ENCODE results near the gene STARD13. TPM values are rescaled to one million over a fixed set of nuclear protein-coding genes. Genes with fewer than 3 reads are reported as not detected.

Gene STARD13
- total RNA-seq, 6 experiments from 2014 or later = 7.0 to 16.1 (median 9.8) TPM

GRCh38 chr13:33146843-33147611 is 138.5 kb downstream of the STARD13 start:
- Histone ChIP-seq H3K4me3 (no peak overlapping the region), H3K36me3 (no peaks in the 10 kb centered on the region), H3K27me3 (no peaks in the 10 kb centered on the region), H3K4me1 (no peaks in the 10 kb centered on the region), H3K27ac (no peak overlapping the region), H3K9me3 (no peaks in the 10 kb centered on the region)
- no peak for DNase-seq
- ATAC-seq = no peak
- WGBS (ENCODE audit: insufficient coverage, low coverage, low lambda C conversion rate, missing lambda C conversion rate) = 72% methylated on average over 3 of the region's 4 CpGs
- TF ChIP-seq POLR2A (IDR thresholded peaks at IDR 0.05) (no peak), CTCF (IDR thresholded peaks at IDR 0.05) (no peak)
- intact Hi-C loops (cut with DNase I) = no loop called here

GRCh38 chr13:33145667-33146066 is 139.9 kb downstream of the STARD13 start:
- H3K36me3 ChIP-seq = no peaks in the 10 kb centered on the region
- intact Hi-C loops (cut with DNase I) = no loop called here
- no peak overlapping the region for H3K27ac ChIP-seq
- ATAC-seq (no peak), DNase-seq (no peak)
- H3K27me3 ChIP-seq = no peaks in the 10 kb centered on the region
- WGBS (ENCODE audit: insufficient coverage, low coverage, low lambda C conversion rate, missing lambda C conversion rate) = 94% methylated on average over 4 of the region's 4 CpGs
- TF ChIP-seq POLR2A (IDR thresholded peaks at IDR 0.05) (no peak), CTCF (IDR thresholded peaks at IDR 0.05) (no peak)
- H3K4me3 ChIP-seq = no peak overlapping the region
- no peaks in the 10 kb centered on the region for H3K9me3 ChIP-seq
- no peaks in the 10 kb centered on the region for H3K4me1 ChIP-seq

- intact Hi-C loops (cut with DNase I) = no loop called here
- Histone ChIP-seq H3K4me3 (no peak overlapping the region), H3K27me3 (no peaks in the 10 kb centered on the region), H3K36me3 (no peaks in the 10 kb centered on the region), H3K4me1 (no peaks in the 10 kb centered on the region), H3K27ac (no peak overlapping the region), H3K9me3 (no peaks in the 10 kb centered on the region)
- ATAC-seq = no peak
- TF ChIP-seq CTCF (IDR thresholded peaks at IDR 0.05) = no peak
- no peak for TF ChIP-seq POLR2A (IDR thresholded peaks at IDR 0.05)
- WGBS (ENCODE audit: insufficient coverage, low coverage, low lambda C conversion rate, missing lambda C conversion rate) = 88% methylated on average over 7 of the region's 7 CpGs
- no peak for DNase-seq
Observed at GRCh38 chr13:33144358-33144784, 141.2 kb downstream of the STARD13 start.

GRCh38 chr13:33139780-33140535 is 145.6 kb downstream of the STARD13 start:
- Histone ChIP-seq H3K27ac (no peak overlapping the region), H3K27me3 (no peaks in the 10 kb centered on the region), H3K4me1 (no peaks in the 10 kb centered on the region), H3K36me3 (no peaks in the 10 kb centered on the region), H3K4me3 (no peak overlapping the region), H3K9me3 (no peaks in the 10 kb centered on the region)
- TF ChIP-seq POLR2A (IDR thresholded peaks at IDR 0.05) (no peak), CTCF (IDR thresholded peaks at IDR 0.05) (no peak)
- intact Hi-C loops (cut with DNase I) = no loop called here
- no peak for DNase-seq
- ATAC-seq = no peak
- WGBS (ENCODE audit: insufficient coverage, low coverage, low lambda C conversion rate, missing lambda C conversion rate) = 88% methylated on average over 6 of the region's 7 CpGs

Measured in right lobe of liver (tissue), 6 donors.